H1 (cell line): ENCODE data around the gene RPS26. TPM values are rescaled to one million over a fixed set of nuclear protein-coding genes. Genes with fewer than 3 reads are reported as not detected.

Experiments
- BRCA1 ChIP-seq: IDR thresholded peaks from 2 replicates; pipeline ENCODE4 v1.6.1; 2012; ENCODE audit warnings: low read depth, low read length, improper control_type of control experiment
- CBX5 ChIP-seq: fragments of 300-800, 300-1000 bp; sonication (generic); IDR thresholded peaks from 2 replicates; pipeline ENCODE4 v1.7.1; 2016; ENCODE audit warnings: antibody characterized with exemption, low read length, low read depth
- CEBPB ChIP-seq: IDR thresholded peaks from 2 replicates; pipeline ENCODE4 v1.6.1; 2012; ENCODE audit warnings: low read depth, low read length
- EP300 ChIP-seq, 2 experiments: IDR thresholded peaks; 1 replicate in 1 of 2; 2 replicates in 1 of 2; pipeline ENCODE4 v1.6.1; 2011 to 2012; ENCODE audit warnings: low read depth in 2 of 2, low read length in 2 of 2, mild to moderate bottlenecking in 2 of 2, borderline replicate concordance in 1 of 2, inconsistent platforms in 1 of 2, moderate library complexity in 1 of 2
- EZH2 ChIP-seq: fragments of 200-600 bp; sonication (generic); IDR thresholded peaks from 2 replicates; pipeline ENCODE4 v1.7.1; 2012; ENCODE audit warnings: low read depth, mild to moderate bottlenecking, moderate library complexity, low read length, inconsistent platforms; ENCODE audit not compliant: severe bottlenecking
- GABPA ChIP-seq: IDR thresholded peaks from 2 replicates; pipeline ENCODE4 v1.6.1; 2011; ENCODE audit warnings: mild to moderate bottlenecking, low read length, moderate library complexity, borderline replicate concordance; ENCODE audit not compliant: insufficient read depth
- HDAC2 ChIP-seq, 2 experiments: fragments of 300-600 bp in 1 of 2; sonication (generic) in 1 of 2; IDR thresholded peaks; 2 replicates each; pipeline ENCODE4 v1.6.1; 2011 to 2012; ENCODE audit warnings: low read depth in 2 of 2, low read length in 2 of 2, mild to moderate bottlenecking in 2 of 2, moderate library complexity in 2 of 2, borderline replicate concordance in 1 of 2, inconsistent platforms in 1 of 2
- HDAC6 ChIP-seq: IDR thresholded peaks from one replicate; pipeline ENCODE4 v1.7.1; 2012; ENCODE audit warnings: low read depth, mild to moderate bottlenecking, inconsistent platforms, low read length, moderate library complexity
- JUN ChIP-seq: IDR thresholded peaks from 2 replicates; pipeline ENCODE4 v1.6.1; 2011; ENCODE audit warnings: low read depth, mild to moderate bottlenecking, improper control_type of control experiment, low read length
- JUND ChIP-seq: IDR thresholded peaks from 2 replicates; pipeline ENCODE4 v1.6.1; 2011; ENCODE audit warnings: mild to moderate bottlenecking, improper control_type of control experiment, low read length
- KDM1A ChIP-seq: fragments of 200-600, 300-600 bp; sonication (generic); IDR thresholded peaks from 2 replicates; pipeline ENCODE4 v1.7.1; 2016; ENCODE audit warnings: mild to moderate bottlenecking, low read length, borderline replicate concordance
- KDM5A ChIP-seq: fragments of 200-600 bp; IDR thresholded peaks from 2 replicates; pipeline ENCODE4 v1.7.1; 2012; ENCODE audit warnings: mild to moderate bottlenecking, low read length, inconsistent platforms, mixed read lengths
- NRF1 ChIP-seq: IDR thresholded peaks from 2 replicates; pipeline ENCODE4 v1.6.1; 2011; ENCODE audit warnings: mild to moderate bottlenecking, low read depth, low read length, improper control_type of control experiment
- POLR2A ChIP-seq, 2 experiments: IDR thresholded peaks; 1 replicate in 1 of 2; 2 replicates in 1 of 2; pipeline ENCODE4 v1.6.1; 2011; ENCODE audit warnings: low read depth in 2 of 2, low read length in 2 of 2, mild to moderate bottlenecking in 2 of 2; ENCODE audit errors: control extremely low read depth in 1 of 2
- POU5F1 ChIP-seq: IDR thresholded peaks from 2 replicates; pipeline ENCODE4 v1.6.1; 2011; ENCODE audit warnings: low read depth, mild to moderate bottlenecking, low read length, moderate library complexity
- RFX5 ChIP-seq: IDR thresholded peaks from 2 replicates; pipeline ENCODE4 v1.6.1; 2011; ENCODE audit warnings: low read depth, low read length, improper control_type of control experiment, borderline replicate concordance
- SP1 ChIP-seq: IDR thresholded peaks from 2 replicates; pipeline ENCODE4 v1.6.1; 2011; ENCODE audit warnings: low read depth, low read length
- SP2 ChIP-seq: IDR thresholded peaks from 2 replicates; pipeline ENCODE4 v1.6.1; 2012; ENCODE audit warnings: mild to moderate bottlenecking, low read length, inconsistent platforms
- SUZ12 ChIP-seq: fragments of 200-600 bp; sonication (generic); IDR thresholded peaks from 2 replicates; pipeline ENCODE4 v1.6.1; 2012; ENCODE audit warnings: mild to moderate bottlenecking, inconsistent platforms, low read length, moderate library complexity, mixed read lengths
- TAF1 ChIP-seq: IDR thresholded peaks from 2 replicates; pipeline ENCODE4 v1.6.1; 2011; ENCODE audit warnings: mild to moderate bottlenecking, low read depth, low read length
- YY1 ChIP-seq: IDR thresholded peaks from 2 replicates; pipeline ENCODE4 v1.6.1; 2011; ENCODE audit warnings: low read depth, mild to moderate bottlenecking, low read length
- ZNF274 ChIP-seq: IDR thresholded peaks from 2 replicates; pipeline ENCODE4 v1.7.0; 2012; ENCODE audit warnings: low read length, borderline replicate concordance; ENCODE audit errors: extremely low read depth
- polyA plus RNA-seq, 7 experiments: library from polyadenylated mRNA; depleted of rRNA in 3 of 7; stranded (reverse) in 5 of 7; unstranded in 2 of 7; fragments of >200 nt in 5 of 7; fragments of 200-250 nt in 2 of 7; gene quantifications; 1 replicate in 5 of 7; 2 replicates in 1 of 7; 4 replicates in 1 of 7; pipeline versions ENCODE4 v1.2.1 to v1.2.3, GENCODE V29; 2011 to 2013; ENCODE audit warnings: missing spikeins in 2 of 7, mixed read lengths in 2 of 7
- total RNA-seq: library from RNA; stranded (reverse); fragmentation: NEBNext Ultra II Directional; extraction: Animal tissue kit (Norgen Biotek cat#: 25700); gene quantifications from 2 replicates; pipeline ENCODE4 v1.2.1, GENCODE V29; 2021
- TF ChIP-seq, protein P1 (sequence below): IDR thresholded peaks from 2 replicates; pipeline ENCODE4 v1.6.1; 2012; ENCODE audit warnings: low read length, inconsistent platforms

RPS26 gene
- total and polyA plus RNA-seq, 2 of the 8 experiments (the other 6 are each of a cell fraction or from before 2014, with no cell fraction given): 53.4 to 1,922 TPM

DNA sequence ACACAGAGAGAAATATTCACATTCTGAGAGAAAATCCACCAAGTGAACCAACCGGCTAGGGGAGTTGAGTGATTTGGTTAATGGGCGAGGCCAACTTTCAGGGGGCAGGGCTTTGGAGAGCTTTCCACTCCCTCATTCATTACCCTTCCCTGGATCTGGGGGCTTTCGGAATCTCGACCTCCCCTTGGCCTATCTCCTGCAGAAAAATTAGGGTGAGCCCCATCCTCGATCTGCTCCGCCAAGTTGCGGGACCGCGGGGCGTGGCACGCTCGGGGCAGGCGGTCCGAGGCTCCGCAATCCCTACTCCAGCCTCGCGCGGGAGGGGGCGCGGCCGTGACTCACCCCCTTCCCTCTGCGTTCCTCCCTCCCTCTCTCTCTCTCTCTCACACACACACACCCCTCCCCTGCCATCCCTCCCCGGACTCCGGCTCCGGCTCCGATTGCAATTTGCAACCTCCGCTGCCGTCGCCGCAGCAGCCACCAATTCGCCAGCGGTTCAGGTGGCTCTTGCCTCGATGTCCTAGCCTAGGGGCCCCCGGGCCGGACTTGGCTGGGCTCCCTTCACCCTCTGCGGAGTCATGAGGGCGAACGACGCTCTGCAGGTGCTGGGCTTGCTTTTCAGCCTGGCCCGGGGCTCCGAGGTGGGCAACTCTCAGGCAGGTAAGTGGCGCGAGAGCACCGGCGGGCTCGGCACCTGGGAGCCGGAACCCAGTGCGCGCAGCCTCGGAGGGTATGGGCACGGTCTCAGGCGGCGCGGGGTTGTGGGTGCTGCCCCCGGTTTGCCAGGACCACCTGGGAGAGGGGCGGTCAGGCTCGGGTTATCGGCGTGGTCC, 38.2 kb downstream of the RPS26 start, which contains the start of gene ERBB3 (continued):
- TF ChIP-seq RFX5: no peak
- no peak for TF ChIP-seq SP2
- no peak for TF ChIP-seq EP300 (IDR thresholded peaks at IDR 0.05; ENCODE audit: borderline replicate concordance in 1 of 2, low read depth in 2 of 2, low read length in 2 of 2)
- TF ChIP-seq GABPA: no peak
- TF ChIP-seq JUND: peak; percentile 86; the same call in 1 of the 2 replicates
- TF ChIP-seq KDM5A: no peak
- no peak for TF ChIP-seq HDAC6
- TF ChIP-seq POLR2A (IDR thresholded peaks at IDR 0.05; ENCODE audit: control extremely low read depth in 1 of 2, low read depth in 2 of 2, low read length in 2 of 2): peak in 1 of 2 experiments; percentile 47; a peak in 1 of 3 replicates
- no peak for TF ChIP-seq SUZ12
- no peak for TF ChIP-seq ZNF274
- peak; percentile 61; the same call in 1 of the 2 replicates for TF ChIP-seq SP1
- no peak for TF ChIP-seq YY1
- TF ChIP-seq CEBPB: no peak
- TF ChIP-seq POU5F1: no peak
- no peak for TF ChIP-seq NRF1
- no peak for TF ChIP-seq CBX5
- TF ChIP-seq KDM1A: no peak
- peak in 1 of 2 experiments; percentile 32; a peak in 1 of 4 replicates for TF ChIP-seq HDAC2 (IDR thresholded peaks at IDR 0.05; ENCODE audit: borderline replicate concordance in 1 of 2, low read depth in 2 of 2, low read length in 2 of 2)
- TF ChIP-seq EZH2: no peak
- no peak for TF ChIP-seq JUN
- TF ChIP-seq TAF1: peak; percentile 29
- TF ChIP-seq BRCA1: no peak
- TF ChIP-seq, protein P1, sequence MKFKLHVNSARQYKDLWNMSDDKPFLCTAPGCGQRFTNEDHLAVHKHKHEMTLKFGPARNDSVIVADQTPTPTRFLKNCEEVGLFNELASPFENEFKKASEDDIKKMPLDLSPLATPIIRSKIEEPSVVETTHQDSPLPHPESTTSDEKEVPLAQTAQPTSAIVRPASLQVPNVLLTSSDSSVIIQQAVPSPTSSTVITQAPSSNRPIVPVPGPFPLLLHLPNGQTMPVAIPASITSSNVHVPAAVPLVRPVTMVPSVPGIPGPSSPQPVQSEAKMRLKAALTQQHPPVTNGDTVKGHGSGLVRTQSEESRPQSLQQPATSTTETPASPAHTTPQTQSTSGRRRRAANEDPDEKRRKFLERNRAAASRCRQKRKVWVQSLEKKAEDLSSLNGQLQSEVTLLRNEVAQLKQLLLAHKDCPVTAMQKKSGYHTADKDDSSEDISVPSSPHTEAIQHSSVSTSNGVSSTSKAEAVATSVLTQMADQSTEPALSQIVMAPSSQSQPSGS: no peak
